GM18499 (cell line): ENCODE data around the gene TMEM269.
"Not testable (repeated sequence)": the region's sequence is repeated elsewhere in the genome, so short reads cannot be mapped to it uniquely, and the experiment has no call there.

Experiments used
- ATAC-seq: cut with Tn5 transposase; IDR thresholded peaks from one replicate; pipeline ENCODE4 v1.9.1; 2021; ENCODE audit warnings: moderate number of reproducible peaks; ENCODE audit not compliant: insufficient read depth, unreplicated experiment

TMEM269 gene

GRCh38 chr1:42773420-42773819 lies 11.4 kb upstream of the TMEM269 start:
- ATAC-seq = no peak

DNA sequence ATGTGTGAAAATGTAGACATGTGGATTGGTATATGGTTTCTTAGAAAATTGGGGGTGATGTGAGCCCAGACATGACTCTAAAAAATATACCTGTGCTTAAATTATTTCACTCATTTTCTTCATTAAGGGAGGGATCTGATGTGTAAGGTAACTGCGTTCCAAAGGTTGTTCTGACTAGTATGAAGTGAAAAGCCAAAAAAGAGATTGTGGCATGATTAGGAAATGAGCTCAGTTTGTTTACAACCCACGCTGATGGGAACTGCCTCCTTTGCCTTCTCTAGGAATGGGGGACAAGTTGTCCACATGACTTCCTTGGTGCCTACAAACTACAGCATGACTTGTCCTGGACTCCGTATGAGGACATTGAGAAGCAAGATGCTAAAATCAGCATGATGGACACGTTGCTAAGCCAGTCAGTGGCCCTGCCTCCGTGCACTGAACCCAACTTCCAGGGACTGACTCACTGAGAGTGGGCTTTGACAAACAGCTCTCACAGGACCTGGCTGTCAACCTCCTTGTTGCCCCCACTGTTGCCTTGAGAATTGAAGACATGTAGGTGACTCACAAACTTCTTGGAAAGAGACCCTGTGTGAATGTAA lies 9.8 kb upstream of the TMEM269 start:
- no peak for ATAC-seq

DNA sequence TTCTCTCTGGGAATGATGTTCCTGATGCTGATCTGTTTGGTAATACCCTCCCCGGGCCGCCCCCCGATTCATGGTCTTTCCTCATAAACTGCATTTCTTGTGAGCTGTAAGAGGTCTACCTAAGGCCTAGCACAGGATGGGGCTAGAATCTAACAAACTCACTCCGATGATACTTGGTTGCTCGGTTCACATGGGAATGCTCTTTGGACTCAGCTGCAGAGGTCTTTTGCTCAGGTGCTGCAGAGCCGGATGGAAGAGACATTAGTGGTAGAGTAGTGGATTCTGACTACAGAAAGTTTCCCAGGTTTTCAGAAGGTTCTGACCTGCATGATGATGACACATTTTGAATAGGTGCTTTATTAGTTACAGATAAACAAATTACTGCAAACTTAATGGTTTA lies 8.3 kb upstream of the TMEM269 start:
- no peak for ATAC-seq

DNA sequence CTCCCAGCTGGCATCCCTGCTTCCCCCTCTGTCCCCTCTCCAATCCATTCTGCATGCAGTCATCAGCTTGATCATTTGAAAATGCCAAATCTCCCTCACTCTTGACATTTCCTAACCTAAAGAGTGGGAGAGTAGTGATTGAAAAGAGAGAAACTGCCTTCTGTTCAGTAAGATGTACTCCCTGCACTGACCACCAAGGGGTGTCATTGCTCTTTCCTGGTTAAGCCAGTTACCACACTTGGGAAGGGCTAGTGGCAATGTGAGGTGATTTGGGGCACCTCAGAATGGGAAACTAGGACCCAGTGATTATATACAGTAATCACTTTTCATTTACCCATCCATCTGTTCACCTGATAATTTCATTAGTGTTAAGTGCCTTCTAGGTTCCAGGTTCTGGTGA lies 6.9 kb upstream of the TMEM269 start:
- no peak for ATAC-seq

GRCh38 chr1:42779725-42780124 lies 5.1 kb upstream of the TMEM269 start:
- ATAC-seq = no peak

DNA sequence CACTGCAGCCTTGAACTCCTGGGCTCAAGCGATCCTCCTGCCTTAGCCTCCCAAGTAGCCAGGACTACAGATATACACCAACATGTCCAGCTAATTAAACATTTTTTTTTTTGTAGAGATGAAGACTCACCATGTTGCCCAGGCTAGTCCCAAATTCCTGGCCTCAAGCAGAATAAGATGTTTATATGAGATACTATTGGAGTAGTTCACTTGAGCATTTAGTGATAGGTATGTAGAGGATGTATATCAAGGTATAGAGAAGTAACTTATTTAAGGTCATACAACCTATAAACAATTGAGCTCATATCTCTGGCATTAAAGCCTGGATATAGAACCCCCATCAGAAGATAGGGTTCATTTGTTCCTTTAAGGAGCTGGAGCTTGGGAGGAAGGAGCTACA lies 4.6 kb upstream of the TMEM269 start:
- ATAC-seq = no peak

- ATAC-seq = no peak
Measured at GRCh38 chr1:42783092-42783491, 1.7 kb upstream of the TMEM269 start.

DNA sequence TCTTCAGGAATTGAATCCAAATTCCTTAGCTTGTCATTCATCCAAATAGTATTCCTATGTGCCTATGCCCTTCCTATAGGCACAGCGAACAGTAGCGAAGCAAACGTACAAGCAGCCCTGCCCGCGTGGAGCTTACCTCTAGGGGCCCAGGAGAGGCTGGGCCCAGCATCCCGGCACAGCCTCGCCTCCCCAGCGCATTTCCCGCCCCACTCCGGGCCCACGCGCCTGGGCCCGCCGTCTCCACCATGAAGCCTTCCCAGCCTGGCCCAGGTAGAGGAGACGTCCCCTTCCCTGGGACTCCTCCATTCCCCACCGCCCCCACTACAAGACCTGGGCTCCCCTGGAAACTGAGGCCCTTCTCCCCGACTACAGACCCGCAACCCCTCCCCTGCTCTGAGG lies 245 bp upstream of the TMEM269 start:
- no peak for ATAC-seq

- no peak for ATAC-seq
Measured at GRCh38 chr1:42786097-42786496, 1.3 kb downstream of the TMEM269 start.

DNA sequence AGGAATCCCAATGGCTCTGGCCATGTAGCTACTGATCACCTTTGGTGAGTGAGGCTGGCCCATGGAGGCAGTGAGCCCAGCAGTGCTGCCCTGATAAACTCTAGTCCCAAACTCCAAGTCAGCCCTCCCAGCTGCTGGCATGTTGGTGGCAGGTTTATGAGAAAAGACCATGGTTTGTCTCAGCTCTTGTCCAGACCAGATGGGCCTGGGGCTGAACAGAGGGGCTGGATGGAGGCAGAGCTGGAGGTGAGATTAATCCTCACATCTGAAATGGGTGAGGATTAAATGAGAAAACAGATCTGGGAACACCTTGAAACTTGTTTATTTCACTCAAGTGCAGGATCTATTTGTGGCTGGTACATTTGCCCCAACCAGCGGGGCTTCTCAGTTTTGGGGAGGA lies 3.2 kb downstream of the TMEM269 start:
- ATAC-seq = no peak

GRCh38 chr1:42793824-42794223 lies 9.0 kb downstream of the TMEM269 start:
- no peak for ATAC-seq

GRCh38 chr1:42797414-42797813 lies 12.6 kb downstream of the TMEM269 start:
- ATAC-seq = no peak

GRCh38 chr1:42797979-42798378 lies 13.2 kb downstream of the TMEM269 start:
- ATAC-seq = no peak

GRCh38 chr1:42801832-42802473 lies 17.2 kb downstream of the TMEM269 start:
- ATAC-seq = no peak

GRCh38 chr1:42806171-42806570 lies 21.4 kb downstream of the TMEM269 start:
- ATAC-seq = no peak

DNA sequence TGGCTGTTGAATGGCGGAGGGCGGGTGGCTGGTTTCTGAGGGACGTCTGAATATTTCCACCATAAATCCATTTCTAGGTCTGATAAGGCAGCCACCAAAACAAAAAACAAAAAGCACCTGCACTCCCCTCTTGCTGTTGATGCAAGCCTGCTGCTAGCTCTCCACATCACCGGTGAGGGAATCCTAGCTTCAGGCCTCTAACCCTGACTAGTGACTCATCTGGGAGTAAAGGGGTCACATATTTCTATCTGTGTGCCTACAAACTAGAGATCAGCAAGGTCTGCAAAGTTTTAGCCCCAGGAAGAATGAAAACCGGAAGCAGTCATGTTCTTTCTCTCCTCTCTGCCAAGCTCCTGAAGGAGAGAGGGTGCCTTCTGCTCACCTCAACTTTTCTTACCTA lies 21.8 kb downstream of the TMEM269 start:
- no peak for ATAC-seq

DNA sequence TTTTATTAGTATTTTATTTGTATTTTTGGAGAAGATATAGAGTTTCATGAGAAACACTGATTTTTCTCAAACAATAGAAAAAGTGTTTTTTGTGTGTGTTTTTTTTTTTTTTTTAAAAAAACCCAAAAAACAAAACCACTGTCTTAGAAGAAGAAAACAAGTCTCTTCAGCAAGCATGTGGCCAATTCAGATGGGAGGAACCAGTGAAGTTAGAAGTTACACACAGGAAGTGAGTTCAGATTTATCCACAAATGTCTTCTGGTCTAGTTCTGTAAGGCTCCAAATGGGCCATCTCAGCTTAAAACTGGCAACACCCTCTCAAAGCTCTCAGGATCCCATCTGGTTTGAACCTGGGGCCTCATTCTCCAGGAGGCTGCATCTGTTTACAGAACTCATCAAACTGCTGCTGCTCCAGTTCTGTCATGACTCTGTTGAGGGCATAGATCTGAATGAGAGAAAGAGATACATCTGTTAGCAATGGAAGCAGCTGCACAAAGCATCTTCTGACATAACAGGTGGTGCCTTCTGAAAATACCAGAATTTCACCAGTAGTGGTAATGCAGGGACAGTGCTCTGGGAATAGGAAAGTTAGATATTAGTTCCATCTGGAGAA lies 22.4 kb downstream of the TMEM269 start:
- no peak for ATAC-seq

GRCh38 chr1:42814815-42815214 lies 30.0 kb downstream of the TMEM269 start:
- ATAC-seq = not testable (repeated sequence)

DNA sequence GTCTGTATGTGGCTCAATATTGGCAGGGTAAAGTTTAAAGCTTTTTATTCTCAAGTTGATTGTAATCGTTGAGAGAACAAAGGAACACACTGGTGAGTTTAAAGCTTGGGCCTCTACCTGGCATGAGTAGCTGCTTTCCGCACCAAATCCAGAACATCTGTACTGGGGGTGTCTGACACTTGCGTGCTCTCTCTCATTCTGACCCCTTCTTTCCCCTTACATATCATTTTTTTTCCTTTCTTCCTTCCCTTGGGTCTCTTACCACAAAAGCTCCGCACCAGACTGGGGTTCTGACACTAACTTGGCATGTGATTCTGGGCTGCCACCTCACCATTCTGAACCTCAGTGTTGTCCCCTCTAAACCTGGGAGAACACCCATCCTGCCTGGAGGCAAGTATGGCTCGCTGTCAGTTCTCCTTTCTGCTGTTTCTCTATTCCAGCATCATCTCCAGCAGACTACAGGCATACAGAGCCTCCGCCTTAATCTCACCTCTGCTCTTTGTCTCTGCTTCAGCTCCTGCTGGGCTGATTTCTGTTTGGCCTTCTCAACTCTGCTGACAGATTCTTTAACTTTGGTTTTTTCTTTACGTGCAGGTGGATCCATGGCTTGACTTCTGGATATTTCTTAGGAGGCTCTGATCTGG lies 31.3 kb downstream of the TMEM269 start:
- no peak for ATAC-seq

GRCh38 chr1:42816585-42817439 lies 32.0 kb downstream of the TMEM269 start, which contains the start of the genes ERMAP and SVBP:
TSS of gene ERMAP (plus strand) at chr1:42817122. CDS start at chr1:42830449, 13,327 bp downstream.
TSS of gene SVBP (minus strand) at chr1:42817397. CDS start at chr1:42816544, 853 bp downstream.
- ATAC-seq = no peak

GRCh38 chr1:42817440-42817767 lies 32.6 kb downstream of the TMEM269 start:
- ATAC-seq = no peak
